ENCODE measurements around the gene SNX2.

Gene SNX2

GRCh38 chr5:122774519-122774860 lies 390 bp upstream of the SNX2 start:
- no peak for DNase-seq

GRCh38 chr5:122775550-122776542 lies 966 bp downstream of the SNX2 start:
- DNase-seq = peak; percentile 68 to 76

- no peak for DNase-seq
Measured at GRCh38 chr5:122778157-122778556, 3.3 kb downstream of the SNX2 start.

GRCh38 chr5:122779451-122779850 lies 4.6 kb downstream of the SNX2 start:
- no peak for DNase-seq

GRCh38 chr5:122780296-122780695 lies 5.4 kb downstream of the SNX2 start:
- no peak for DNase-seq

GRCh38 chr5:122781465-122781864 lies 6.6 kb downstream of the SNX2 start:
- no peak for DNase-seq

- DNase-seq = no peak
Measured at GRCh38 chr5:122785294-122785693, 10.4 kb downstream of the SNX2 start.

GRCh38 chr5:122788371-122788770 lies 13.5 kb downstream of the SNX2 start:
- no peak for DNase-seq

GRCh38 chr5:122788996-122789395 lies 14.1 kb downstream of the SNX2 start:
- no peak for DNase-seq

- no peak for DNase-seq
Measured at GRCh38 chr5:122789461-122790171, 14.7 kb downstream of the SNX2 start.

GRCh38 chr5:122790354-122791103 lies 15.6 kb downstream of the SNX2 start:
- no peak for DNase-seq

- DNase-seq = no peak
Measured at GRCh38 chr5:122805481-122805880, 30.6 kb downstream of the SNX2 start.

GRCh38 chr5:122810405-122810804 lies 35.5 kb downstream of the SNX2 start:
- no peak for DNase-seq

GRCh38 chr5:122815218-122815767 lies 40.4 kb downstream of the SNX2 start:
- no peak for DNase-seq

- no peak for DNase-seq
Measured at GRCh38 chr5:122816756-122817155, 41.9 kb downstream of the SNX2 start.

GRCh38 chr5:122831984-122832383 lies 57.1 kb downstream of the SNX2 start:
- DNase-seq = no peak

- DNase-seq = no peak
Measured at GRCh38 chr5:122835681-122836080, 60.8 kb downstream of the SNX2 start.

- DNase-seq = no peak
Measured at GRCh38 chr5:122836947-122837346, 62.1 kb downstream of the SNX2 start.

GRCh38 chr5:122839731-122840130 lies 64.9 kb downstream of the SNX2 start:
- no peak for DNase-seq

- DNase-seq = no peak
Measured at GRCh38 chr5:122842016-122842580, 67.2 kb downstream of the SNX2 start.

- DNase-seq = no peak
Measured at GRCh38 chr5:122844136-122844909, 69.4 kb downstream of the SNX2 start.

- DNase-seq = no peak
Measured at GRCh38 chr5:122844910-122845228, 70.0 kb downstream of the SNX2 start.
